Measurements from ENCODE around the gene SLC25A6.
"Not testable (repeated sequence)": the region's sequence is repeated elsewhere in the genome, so short reads cannot be mapped to it uniquely, and the experiment has no call there.

SLC25A6 gene

DNA sequence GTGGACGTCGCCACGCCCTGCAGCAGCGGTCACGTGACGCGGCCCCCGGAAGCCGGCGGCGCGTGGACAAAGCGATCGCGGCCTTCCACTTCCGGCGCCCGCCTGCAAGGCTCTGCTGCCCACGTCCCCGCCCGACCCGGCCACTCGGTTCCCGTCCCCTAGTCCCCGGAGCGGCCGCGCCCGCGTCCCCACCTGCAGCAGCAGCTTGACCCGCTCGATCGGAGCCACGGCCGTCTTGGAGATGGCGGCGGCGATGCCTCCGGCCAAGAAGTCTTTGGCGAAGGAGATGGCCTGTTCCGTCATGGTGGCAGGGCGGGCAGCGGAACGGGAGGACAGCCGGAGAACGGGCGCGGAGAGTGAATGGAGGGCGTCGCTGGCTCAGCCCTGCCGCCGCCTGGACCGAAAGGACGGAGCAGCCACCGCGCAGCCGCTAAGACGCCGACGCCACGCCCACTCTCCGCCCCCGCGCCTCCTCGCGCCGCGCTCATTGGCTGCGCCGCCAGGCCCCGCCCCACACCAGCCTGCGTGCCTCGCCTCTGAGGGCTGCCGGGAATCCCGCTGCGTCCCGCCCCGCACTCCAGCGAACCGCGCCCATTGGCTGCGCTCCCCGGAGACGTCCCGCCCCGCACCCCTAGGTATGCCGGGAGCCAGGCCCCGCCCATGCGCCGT is at the start of gene SLC25A6:
Gene SLC25A6 (minus strand): TSS at position 407 of the 669 bp plus-strand sequence. CDS start 104 bp downstream, at position 303.
- no peak for DNase-seq

DNA sequence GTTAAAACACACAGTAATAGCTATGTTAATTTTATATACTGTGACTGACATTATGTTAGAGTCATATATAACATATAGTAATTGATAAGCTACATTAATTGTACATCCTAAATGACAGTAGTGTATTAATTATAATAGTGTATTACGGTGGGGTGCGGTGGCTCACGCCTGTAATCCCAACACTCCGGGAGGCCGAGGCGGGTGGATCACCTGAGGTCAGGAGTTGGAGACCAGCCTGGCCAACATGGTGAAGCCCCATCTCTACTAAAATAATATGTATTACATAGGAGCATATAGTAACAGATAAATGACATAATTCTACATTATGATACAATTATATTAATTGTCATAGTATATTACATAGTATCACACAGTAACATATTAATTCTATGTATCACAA is 48.6 kb upstream of the SLC25A6 start:
- DNase-seq: no peak

DNA sequence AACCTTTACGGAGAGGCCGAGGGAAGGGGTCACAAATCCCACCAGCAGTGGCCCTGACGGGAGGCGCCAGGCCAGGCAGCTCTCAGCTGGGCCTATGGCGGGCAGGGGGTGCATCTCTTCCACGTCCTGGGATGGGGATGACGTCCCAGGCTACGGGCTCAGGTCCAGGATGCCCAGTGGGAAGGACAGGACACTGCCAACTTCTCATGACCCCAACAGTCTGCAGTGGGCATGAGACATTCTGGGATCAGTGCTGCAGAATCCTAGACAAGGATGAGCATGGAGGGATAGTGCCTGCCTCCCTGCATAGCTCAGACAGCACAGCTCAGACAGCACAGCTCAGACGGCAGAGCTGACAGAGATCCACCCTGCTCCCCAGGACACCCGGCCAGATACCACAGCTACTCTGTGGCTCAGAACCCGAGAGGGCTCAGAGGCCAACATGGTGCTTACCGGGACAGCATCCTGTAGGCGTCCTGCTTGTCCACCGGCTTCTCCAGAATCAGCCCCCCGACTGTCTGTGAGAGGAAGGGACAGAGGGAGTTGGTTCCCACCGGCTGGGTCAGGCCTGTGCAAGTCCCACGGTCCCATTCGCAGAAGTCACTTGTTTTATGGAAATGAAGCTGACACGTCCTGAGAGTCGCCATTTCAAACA is 43.5 kb upstream of the SLC25A6 start:
- no peak for DNase-seq

DNA sequence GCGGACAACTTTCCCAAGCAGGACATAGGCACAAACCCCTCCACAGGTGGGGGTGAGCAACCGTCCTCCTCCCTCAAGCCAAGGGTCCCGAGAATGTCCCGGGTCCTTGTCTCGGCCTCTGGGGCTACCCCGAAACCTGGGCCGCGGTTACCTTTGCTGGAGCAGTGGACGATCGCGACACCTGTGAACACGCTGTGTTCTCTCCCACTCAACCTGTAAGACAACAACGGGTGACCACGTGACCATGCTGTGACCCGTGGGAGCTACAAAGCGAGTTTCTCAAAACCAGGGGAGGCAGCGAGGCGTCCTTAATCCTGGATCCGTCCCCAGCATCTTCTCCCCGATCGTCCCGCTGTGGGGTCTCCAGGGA is 42.9 kb upstream of the SLC25A6 start:
- no peak for DNase-seq

DNA sequence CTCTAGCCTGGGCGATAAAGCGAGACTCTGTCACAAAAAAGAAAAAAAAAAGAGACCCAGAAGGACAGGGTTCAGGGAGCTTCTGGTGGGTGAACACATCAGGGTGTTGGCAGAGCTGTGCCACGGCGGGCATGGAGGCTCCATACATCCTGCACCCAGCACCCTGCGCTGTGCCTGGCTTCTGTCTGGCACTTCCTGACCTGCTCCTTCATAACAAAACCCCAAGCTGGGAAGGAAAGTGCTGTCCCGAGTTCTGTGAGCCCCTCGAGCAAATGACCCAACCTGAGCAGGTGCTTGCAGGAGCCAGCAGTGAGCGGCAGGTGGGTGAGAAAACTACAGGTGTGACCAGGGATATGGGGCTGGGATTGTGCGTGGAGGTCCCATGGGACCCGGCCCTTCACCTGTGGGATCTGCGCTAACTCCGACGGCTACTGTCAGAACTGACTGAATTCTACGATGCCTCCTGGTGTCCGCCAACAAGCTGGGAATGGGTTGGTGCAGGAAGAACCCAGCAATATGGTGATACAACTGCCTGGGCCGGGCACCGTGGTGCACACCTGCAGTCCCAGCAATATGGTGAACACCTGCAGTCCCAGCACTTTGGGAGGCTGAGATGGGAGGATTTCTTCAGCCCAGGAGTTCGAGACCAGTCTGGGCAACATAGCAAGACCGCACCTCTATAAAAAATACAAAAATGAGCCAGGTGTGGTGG is 41.9 kb upstream of the SLC25A6 start:
- no peak for DNase-seq

DNA sequence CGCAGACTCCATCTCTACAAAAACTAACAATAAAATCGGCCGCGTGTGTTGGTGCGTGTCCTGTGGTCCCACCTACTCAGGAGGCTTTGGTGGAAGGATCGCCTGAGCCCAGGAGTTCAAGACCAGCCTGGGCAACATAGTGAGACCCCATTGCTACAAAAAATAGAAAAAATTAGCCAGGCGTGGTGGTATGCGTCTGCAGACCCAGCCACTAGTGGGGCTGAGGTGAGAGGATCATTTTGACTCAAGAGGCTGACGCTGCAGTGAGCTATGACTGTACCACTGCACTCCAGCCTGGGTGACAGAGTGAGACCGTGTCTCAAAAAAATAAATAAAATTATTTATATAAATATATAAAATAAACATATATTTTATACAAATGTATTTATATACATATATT is 38.5 kb upstream of the SLC25A6 start:
- no peak for DNase-seq

DNA sequence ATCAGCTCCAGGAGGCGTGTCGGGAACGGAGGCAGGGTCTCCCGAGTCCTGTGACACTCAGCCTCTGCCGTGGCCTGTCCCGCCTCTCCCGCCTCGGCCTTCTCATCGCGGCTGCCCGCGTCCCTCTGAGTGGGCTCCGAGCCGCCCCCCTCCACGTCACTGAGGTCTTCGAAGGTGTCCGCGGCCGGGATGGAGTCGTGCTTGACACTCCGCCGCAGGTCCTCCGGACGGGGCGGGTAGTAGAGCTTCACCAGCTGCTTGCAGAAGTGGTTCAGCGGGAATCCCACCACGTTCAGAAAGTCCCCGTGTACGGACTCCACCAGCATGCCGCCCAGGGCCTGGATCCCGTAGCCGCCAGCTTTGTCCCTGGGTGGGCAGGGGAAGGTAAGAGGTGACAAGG is 35.8 kb upstream of the SLC25A6 start:
- no peak for DNase-seq

DNA sequence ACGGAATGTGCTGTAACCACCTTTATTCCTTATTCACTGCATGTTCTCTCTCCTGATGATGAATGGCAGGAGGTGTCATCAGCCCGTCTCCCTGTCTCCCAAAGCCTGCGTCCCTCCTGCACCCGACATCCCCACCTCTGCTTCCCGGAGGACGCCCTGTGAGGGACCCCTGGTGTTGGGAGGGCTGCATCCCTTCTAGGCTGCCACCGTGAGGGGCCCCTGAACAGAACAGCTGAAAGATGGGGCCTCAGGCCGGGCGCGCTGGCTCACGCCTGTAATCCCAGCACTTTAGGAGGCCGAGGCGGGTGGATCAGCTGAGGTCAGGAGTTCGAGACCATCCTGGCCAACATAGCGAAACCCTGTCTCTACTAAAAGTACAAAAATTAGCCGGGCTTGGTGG is 34.4 kb upstream of the SLC25A6 start:
- DNase-seq: not testable (repeated sequence)

DNA sequence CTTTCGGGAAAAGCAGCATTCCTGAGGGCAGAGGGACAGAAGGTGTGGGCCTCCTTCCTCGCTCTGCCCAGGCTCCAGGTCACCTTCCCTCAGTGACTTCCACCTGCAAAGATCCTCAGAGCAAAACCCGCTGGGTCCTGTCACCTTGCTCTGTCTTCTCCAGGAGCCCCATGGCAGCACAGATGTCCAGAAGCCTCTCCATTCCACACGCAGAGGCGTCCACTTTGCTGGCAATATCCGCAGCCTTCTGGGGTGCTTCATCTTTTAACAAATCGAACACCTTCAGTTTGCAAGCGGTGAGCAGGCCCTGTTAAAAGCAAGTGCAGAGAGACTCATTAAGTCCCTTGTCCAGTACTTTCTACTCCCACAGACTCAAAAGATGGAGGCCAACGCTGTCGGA is 33.5 kb upstream of the SLC25A6 start:
- DNase-seq: no peak

DNA sequence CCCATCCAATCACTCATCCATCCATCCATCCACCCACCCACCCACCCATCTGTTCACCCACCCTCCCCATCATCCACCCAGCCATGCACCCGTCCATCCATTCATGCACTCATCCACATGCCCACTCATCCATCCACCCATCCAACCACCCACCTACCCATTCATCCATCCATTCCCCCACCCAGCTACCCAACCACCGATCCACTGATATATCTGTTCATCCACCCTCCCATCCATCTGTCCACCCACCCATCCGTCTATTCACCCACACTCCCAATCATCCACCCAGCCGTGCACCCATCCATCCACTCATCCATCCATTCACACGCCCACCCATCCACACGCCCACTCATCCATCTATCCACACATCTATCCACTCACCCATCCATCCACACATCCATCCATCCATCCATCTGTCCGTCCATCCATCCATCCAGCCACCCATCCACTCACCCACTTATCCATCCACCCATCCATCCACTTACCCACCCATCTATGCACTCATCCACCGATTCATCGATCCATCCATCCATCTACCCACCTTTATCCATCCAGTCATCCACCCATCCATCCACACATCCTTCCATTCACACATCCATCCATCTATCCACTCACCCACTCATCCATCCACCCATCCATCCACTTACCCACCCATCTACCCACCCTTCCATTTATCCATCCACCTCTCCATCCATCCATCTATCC is 32.4 kb upstream of the SLC25A6 start:
- DNase-seq: no peak

DNA sequence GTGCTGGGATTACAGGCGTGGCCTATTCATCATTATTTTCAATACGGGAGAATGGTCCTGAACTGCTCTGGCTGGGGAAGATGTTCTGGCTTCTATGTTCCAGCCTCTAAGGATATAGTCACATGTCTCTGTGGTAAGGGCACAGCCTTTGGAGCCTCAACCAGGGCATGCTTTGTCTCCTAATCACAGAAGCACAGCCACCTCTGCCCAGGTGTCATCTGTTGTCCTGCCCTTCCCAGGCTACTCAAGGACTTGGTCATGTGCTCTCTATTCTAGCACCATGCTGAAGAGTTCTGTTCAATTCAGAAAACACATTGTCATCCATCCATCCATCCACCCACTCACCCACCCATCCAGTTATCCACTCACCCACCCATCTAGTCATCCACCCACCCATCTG is 31.3 kb upstream of the SLC25A6 start:
- no peak for DNase-seq

DNA sequence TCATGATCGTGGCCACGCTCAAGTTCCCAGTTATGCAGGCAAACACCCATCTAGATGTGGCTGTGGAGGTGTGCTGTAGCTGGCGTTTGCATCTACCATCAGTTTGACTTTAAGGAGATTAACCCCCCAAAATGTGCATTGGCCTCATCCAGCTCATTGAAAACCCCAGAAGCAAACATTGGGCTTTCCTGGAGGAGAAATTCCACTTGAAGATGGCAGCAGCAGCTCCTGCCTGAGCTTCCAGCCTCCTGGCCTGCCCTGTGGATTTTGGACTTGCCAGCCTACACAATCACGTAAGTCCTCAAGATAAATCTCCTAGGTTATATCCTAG is 30.2 kb upstream of the SLC25A6 start:
- no peak for DNase-seq

DNA sequence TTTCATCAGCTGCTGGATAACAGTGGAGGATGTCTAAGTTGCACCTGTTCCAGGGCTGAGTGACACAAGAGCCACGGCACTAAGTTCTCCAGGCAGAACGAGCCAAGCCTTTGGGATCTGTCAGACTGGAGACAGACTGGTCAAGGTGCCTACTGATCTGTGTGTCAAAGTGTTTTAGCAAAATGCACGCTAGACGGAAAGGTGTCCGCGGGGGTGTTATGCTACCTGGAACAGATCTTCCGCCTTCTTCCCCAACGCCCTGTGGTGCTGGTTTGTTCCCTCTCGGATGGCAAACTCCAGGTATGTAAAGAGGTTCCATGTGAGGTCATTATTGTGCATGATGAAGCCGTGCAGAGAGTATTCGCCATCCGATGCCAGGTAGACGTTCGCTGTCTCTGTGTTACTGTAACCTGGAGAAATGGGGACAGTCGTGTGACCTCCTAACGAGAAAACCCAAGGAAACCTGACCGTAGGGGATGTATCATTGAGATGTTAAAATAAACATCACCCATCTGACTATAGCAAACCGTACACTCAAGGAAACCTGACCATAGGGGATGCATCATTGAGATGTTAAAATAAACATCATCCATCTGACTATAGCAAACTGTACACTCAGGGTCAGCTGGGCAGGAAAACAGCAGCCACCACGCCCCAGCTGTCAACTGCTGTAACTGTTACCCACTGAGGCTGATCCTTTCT is 29.7 kb upstream of the SLC25A6 start:
- no peak for DNase-seq

DNA sequence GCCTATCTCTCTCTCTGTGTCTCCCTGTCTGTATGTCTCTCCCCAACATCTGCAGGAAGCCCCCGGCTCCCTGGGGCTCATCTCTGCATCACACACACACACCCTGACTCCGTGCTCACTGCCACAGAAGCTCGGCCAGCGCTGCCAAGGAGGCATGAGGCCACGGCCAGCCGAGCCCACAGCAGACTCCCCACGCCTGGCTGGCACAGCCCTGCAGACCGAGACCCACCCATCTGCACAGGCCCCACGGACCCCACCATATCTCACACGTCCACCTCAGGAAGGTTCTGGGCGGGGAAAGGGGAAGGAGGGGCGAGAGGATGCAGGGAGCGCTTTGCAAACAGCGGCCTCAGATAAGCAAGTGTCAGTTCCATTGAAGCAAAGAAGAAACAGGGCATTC is 28.5 kb upstream of the SLC25A6 start:
- DNase-seq: no peak

DNA sequence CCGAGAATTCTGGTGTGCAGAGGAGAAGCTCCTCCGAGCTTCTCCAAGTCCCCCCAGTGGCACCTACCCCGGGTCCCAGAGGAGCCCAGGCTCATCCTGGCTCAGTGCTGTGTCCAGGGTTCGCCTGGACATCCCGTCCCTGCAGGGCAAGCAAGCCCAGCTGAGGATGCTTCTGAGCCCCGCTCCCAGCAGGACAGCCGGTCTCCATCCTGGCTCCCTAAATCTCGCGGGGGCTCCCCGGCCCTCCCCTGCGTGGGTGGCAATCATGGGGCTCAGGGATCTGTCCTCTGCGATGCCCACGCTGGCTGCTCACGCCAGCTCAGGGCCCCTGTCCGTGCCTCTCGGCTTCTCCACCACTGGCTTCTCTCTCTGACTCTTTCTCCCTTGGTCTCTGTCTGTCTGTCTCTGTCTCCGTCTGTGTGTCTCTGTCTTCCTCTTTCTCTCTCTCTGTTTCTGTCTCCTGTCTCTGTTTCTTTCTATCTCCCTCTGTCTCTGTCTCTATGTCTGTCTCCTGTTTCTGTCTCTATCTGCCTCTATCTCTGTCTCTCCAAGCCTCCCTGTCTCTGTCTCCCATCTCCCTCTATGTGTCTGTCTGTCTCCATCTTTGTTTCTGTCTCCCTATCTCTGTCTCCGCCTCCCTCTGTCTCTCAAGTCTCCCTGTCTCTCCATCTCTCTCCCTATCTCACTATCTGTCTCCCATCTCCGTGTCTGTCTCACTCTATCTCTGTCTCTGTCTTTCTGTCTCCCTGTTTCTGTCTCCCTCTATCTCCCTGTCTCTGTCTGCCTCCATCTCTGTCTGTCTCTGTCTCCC is 27.8 kb upstream of the SLC25A6 start:
- no peak for DNase-seq

DNA sequence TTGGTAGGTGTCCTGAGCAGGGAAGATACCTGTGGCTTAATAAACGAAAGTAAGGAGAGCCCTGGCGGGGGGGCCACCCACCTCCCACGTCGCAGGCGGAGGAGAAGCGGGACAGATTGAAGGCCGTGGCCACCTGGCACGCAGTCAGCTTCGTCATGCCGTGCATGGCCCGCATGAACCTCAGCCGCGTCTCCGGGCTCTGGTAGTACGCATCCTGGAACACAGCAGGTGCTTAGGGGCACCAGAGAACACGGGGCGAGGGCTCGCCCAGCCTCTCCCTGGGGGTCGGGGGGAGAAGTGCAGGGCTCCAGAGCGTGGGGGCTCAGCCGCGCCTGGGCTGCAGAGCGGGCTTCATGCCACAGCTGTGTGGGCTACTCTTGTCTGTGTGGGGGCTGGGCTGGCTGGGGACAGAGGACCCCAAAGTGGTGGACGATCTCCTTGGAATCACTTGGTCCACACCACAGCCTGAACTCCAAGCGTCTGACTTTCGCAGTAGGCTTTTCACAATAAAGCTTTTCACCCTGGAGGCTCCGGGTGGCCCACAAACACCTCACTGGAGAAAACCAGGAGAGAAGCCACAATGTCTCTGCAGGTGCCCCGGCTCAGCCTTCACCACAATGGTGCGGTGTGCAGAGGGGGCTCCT is 27.1 kb upstream of the SLC25A6 start:
- no peak for DNase-seq

DNA sequence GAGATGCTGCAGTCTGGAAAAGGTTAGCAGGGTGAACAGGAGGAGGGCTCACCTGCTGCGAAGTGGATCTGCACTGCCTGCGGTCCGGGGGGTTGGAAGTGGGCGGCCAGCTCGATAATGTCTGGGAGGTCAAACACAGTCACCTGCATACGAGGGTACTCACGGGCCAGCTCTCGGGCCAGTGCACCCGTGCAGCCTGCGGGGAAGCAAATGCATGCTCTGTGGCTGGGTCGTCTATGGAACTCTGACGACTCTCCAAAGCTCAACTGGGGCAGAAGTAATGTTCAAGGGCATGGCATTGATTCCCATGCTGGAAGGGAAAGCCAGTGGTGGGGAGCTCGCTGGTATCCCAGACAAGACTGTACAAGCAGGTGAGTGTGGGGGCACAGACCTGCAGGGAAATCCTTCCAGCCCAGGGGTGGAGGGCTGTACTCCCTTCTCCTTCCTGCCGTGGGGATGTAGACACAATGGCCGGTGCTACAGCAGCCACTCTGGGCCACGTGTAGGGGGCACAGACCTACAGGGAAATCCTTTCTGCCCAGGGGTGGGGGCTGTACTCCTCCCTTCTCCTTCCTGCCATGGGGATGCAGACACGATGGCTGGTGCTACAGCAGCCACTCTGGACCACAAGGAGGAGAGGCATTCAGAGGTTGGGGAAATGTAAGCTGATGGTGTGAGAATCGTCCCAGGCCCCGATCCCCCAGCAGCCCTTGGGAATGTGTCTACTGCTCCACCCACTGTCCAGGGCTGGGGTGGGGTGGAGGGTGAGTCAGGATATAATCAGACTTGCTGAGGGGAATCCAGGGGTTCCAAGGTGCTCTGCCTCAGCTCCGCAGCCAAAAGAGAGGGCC is 26.2 kb upstream of the SLC25A6 start:
- DNase-seq: no peak

DNA sequence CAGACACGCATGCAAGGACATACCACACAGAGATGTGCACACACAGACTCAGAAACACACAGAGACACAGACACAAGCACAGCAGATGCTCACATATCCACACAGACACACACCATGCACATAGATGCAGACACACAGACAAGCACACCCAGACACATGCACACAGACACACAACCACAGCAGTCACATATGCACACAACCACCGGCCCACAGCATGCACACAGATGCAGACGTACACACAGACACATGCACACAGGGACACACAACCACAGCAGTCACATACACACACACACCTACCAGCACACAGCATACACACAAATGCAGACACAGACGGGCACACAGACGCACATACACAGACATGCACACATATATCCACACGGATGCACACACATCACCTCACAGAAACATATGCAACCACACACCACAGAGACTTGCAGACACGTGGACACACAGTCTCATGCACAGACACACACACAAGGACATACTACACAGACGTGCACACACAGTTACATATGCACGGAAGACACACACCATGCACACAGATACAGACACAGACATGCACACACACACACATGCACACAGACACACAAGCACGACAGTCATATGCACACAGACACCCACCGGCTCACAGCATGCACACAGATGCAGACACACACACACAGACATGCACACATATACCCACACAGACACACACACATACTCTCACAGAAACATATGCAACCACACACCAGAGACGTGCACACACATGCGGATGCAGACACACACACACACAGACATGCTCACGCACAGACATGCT is 25.2 kb upstream of the SLC25A6 start:
- DNase-seq: no peak

DNA sequence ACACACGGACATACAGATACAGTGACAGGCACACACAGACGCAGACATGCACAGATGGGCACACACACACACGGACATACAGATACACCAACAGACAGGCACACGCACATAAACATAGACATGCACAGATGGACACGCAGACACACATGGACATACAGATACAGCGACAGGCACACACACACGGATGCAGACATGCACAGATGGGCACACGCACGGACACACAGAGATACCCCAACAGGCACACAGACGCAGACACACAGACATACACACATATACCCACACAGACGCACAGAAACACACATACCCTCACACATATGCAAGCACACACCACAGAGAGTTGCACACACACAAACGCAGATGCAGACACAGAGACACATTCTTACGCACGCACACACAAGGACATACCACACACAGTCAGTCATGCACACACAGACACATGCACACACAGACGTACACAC is 24.4 kb upstream of the SLC25A6 start:
- no peak for DNase-seq
